HUES48 (cell line): ENCODE measurements around the gene ARHGAP19.

Experiments used
- H3K27ac ChIP-seq: one replicate; pipeline ENCODE4 v1.7.0; 2013; ENCODE audit warnings: low read depth, low read length, inconsistent platforms
- H3K27me3 ChIP-seq: 2 replicates; pipeline ENCODE4 v1.6.1; 2013; ENCODE audit warnings: mild to moderate bottlenecking, low read length; ENCODE audit not compliant: control insufficient read depth, insufficient read depth
- H3K36me3 ChIP-seq: 2 replicates; pipeline ENCODE4 v1.6.1; 2013; ENCODE audit warnings: low read length; ENCODE audit not compliant: control insufficient read depth, insufficient read depth
- H3K4me1 ChIP-seq: 2 replicates; pipeline ENCODE4 v1.6.1; 2013; ENCODE audit warnings: mild to moderate bottlenecking, low read length; ENCODE audit not compliant: control insufficient read depth, insufficient read depth
- H3K4me3 ChIP-seq: 2 replicates; pipeline ENCODE4 v1.5.1; 2013; ENCODE audit warnings: mild to moderate bottlenecking, low read depth, low read length
- H3K9ac ChIP-seq: 2 replicates; pipeline ENCODE4 v1.6.1; 2013; ENCODE audit warnings: mild to moderate bottlenecking, low read depth, low read length, moderate library complexity
- H3K9me3 ChIP-seq: 2 replicates; pipeline ENCODE4 v1.6.1; 2013; ENCODE audit warnings: low read length; ENCODE audit not compliant: control insufficient read depth, insufficient read depth

ARHGAP19 gene

GRCh38 chr10:97176226-97176625 is 116.2 kb downstream of the ARHGAP19 start:
- Histone ChIP-seq H3K36me3 (no peaks in the 10 kb centered on the region), H3K4me3 (no peak overlapping the region), H3K27me3 (peaks cover 23% of the 10 kb centered on the region), H3K9me3 (no peaks in the 10 kb centered on the region), H3K4me1 (no peaks in the 10 kb centered on the region), H3K9ac (no peak overlapping the region), H3K27ac (no peak overlapping the region)

- no peaks in the 10 kb centered on the region for H3K36me3 ChIP-seq
- H3K4me3 ChIP-seq = no peak overlapping the region
- H3K27me3 ChIP-seq = peaks cover 23% of the 10 kb centered on the region
- H3K9ac ChIP-seq = no peak overlapping the region
- H3K4me1 ChIP-seq = no peaks in the 10 kb centered on the region
- no peaks in the 10 kb centered on the region for H3K9me3 ChIP-seq
- H3K27ac ChIP-seq = no peak overlapping the region
Measured at GRCh38 chr10:97175586-97175985, 116.9 kb downstream of the ARHGAP19 start.

GRCh38 chr10:97174941-97175340 is 117.5 kb downstream of the ARHGAP19 start:
- H3K4me1 ChIP-seq = no peaks in the 10 kb centered on the region
- no peak overlapping the region for H3K4me3 ChIP-seq
- H3K9me3 ChIP-seq = no peaks in the 10 kb centered on the region
- peaks cover 18% of the 10 kb centered on the region for H3K27me3 ChIP-seq
- H3K27ac ChIP-seq = no peak overlapping the region
- H3K36me3 ChIP-seq = no peaks in the 10 kb centered on the region
- H3K9ac ChIP-seq = no peak overlapping the region

DNA sequence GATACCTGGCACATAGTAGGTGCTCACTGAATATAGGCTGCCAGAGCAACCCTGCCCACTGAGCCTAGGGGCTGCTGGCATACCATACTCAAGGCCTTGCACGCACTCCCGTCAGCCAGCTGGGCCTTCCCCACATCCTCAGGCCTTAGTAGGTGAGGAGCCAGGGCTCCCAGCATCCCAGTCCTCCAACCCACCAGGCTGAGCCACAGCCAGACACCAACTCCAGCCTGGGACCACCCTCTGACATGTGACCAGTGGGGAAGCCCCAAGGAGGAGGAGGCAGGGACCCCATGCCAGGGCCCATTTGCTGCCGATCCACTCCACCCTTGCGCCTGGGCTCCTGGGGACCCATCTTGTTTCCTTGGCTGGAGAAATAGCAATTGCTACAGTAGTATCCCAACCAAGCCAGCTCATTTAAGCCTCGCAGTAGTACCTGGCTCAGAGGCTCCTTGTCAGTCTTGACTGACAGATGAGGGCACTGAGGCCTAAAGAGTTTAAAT is 118.1 kb downstream of the ARHGAP19 start:
- Histone ChIP-seq H3K27me3 (peaks cover 16% of the 10 kb centered on the region), H3K4me3 (no peak overlapping the region), H3K27ac (no peak overlapping the region), H3K9ac (no peak overlapping the region), H3K9me3 (no peaks in the 10 kb centered on the region), H3K4me1 (no peaks in the 10 kb centered on the region), H3K36me3 (no peaks in the 10 kb centered on the region)

DNA sequence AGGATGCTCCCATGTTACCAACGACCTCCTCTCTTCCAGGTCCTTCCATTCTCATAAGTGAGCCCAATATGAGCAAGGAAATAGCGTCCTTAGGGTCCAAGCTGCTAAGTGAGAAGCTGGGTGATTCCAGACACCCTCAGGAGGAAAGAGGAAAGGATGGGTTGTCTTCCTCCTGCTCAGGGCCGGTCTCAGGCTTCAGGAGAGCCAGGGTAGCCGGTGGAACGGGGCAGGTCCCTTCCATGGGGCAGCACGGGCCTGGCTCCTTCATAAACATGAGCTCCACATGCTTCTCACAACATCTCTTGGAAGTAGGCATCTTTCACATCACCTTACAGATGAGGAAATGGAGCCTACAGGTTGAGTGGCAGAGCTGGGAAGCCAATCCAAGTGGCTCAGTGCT is 119.4 kb downstream of the ARHGAP19 start:
- Histone ChIP-seq H3K4me1 (no peaks in the 10 kb centered on the region), H3K9me3 (no peaks in the 10 kb centered on the region), H3K4me3 (no peak overlapping the region), H3K27ac (no peak overlapping the region), H3K9ac (no peak overlapping the region), H3K27me3 (peaks cover 6% of the 10 kb centered on the region; the same call in 1 of the 2 replicates), H3K36me3 (no peaks in the 10 kb centered on the region)
